Caco-2 (cell line): ENCODE results near the gene NTMT1. TPM values are rescaled to one million over a fixed set of nuclear protein-coding genes. Genes with fewer than 3 reads are reported as not detected.
A peak's percentile ranks its signal among the peaks of the same experiment; 100 is the strongest.

Experiments used
- BruUV-seq: library from RNA; stranded (reverse); fragments of 400-500 nt; replicated peaks from 2 replicates; lab custom pipeline; 2021; lab: Mats Ljungman, UMichigan
- CTCF ChIA-PET: fragments of 300-600 bp; sonication (Branson Sonifier 250); formaldehyde crosslinking; loops from one replicate; lab custom pipeline; 2022; ENCODE audit warnings: antibody characterized with exemption; lab: Charles Lee
- POLR2A ChIA-PET: fragments of 300-600 bp; sonication (Branson Sonifier 250); formaldehyde crosslinking; loops from one replicate; lab custom pipeline; 2022; ENCODE audit warnings: antibody characterized with exemption; lab: Charles Lee
- DNase-seq, 2 experiments: peaks; one replicate each; pipeline versions ENCODE4 v3.0.0 to v3.0.0-alpha.2; 2020 to 2022
- H3K27me3 ChIP-seq: replicated peaks from 2 replicates; pipeline ENCODE4 v1.6.0; 2011; ENCODE audit warnings: low read length; ENCODE audit not compliant: control insufficient read depth, insufficient read depth
- H3K36me3 ChIP-seq: 2 replicates; pipeline ENCODE4 v1.5.1; 2011; ENCODE audit warnings: low read length; ENCODE audit not compliant: control insufficient read depth, insufficient read depth
- H3K4me1 ChIP-seq: fragments of 250-450 bp; sonication (Bioruptor Pico); 2 replicates; pipeline ENCODE4 v1.5.1; 2020; ENCODE audit warnings: mild to moderate bottlenecking
- H3K4me3 ChIP-seq: 2 replicates; pipeline ENCODE4 v1.5.1; 2011; ENCODE audit warnings: low read depth, mild to moderate bottlenecking, control low read depth, low read length
- H3K9me3 ChIP-seq: fragments of 250-450 bp; sonication (Bioruptor Pico); 2 replicates; pipeline ENCODE4 v1.5.1; 2020; ENCODE audit warnings: mild to moderate bottlenecking, moderate library complexity
- H3K27ac Mint-ChIP-seq: one replicate; pipeline ENCODE4 v1.8.0; 2022; ENCODE audit warnings: mixed read lengths; ENCODE audit not compliant: unreplicated experiment
- H3K27me3 Mint-ChIP-seq: one replicate; pipeline ENCODE4 v1.8.0; 2022; ENCODE audit warnings: mixed read lengths; ENCODE audit not compliant: insufficient read depth, unreplicated experiment
- H3K36me3 Mint-ChIP-seq: one replicate; pipeline ENCODE4 v1.8.0; 2022; ENCODE audit warnings: mild to moderate bottlenecking, mixed read lengths; ENCODE audit not compliant: insufficient read depth, unreplicated experiment
- H3K4me1 Mint-ChIP-seq: one replicate; pipeline ENCODE4 v1.8.0; 2022; ENCODE audit warnings: low read depth, mixed read lengths; ENCODE audit not compliant: unreplicated experiment
- H3K4me3 Mint-ChIP-seq: one replicate; pipeline ENCODE4 v1.8.0; 2022; ENCODE audit warnings: mild to moderate bottlenecking, moderate library complexity, mixed read lengths; ENCODE audit not compliant: unreplicated experiment
- H3K9me3 Mint-ChIP-seq: one replicate; pipeline ENCODE4 v1.8.0; 2022; ENCODE audit warnings: mixed read lengths; ENCODE audit not compliant: unreplicated experiment
- CTCF ChIP-seq, 2 experiments: fragments of 200-600 bp in 1 of 2; IDR thresholded peaks; 1 replicate in 1 of 2; 2 replicates in 1 of 2; pipeline versions ENCODE4 v1.5.1 to v1.8.0; 2011 to 2022; ENCODE audit warnings: antibody characterized with exemption in 1 of 2, control low read depth in 1 of 2, inconsistent platforms in 1 of 2, low read depth in 1 of 2, low read length in 1 of 2, mild to moderate bottlenecking in 1 of 2, moderate library complexity in 1 of 2; ENCODE audit not compliant: insufficient read depth in 1 of 2, severe bottlenecking in 1 of 2, unreplicated experiment in 1 of 2
- intact Hi-C: fragments of 100-400 bp; cut with micrococcal nuclease; formaldehyde crosslinking; loops from one replicate; pipeline ENCODE4 v1.10.0; 2022; ENCODE audit not compliant: unreplicated experiment
- total RNA-seq: library from RNA; stranded (reverse); gene quantifications from 2 replicates; pipeline ENCODE4 v1.2.3, GENCODE V29; 2022

The NTMT1 gene
- total RNA-seq, 1 experiment from 2014 or later: 44.1 TPM

DNA sequence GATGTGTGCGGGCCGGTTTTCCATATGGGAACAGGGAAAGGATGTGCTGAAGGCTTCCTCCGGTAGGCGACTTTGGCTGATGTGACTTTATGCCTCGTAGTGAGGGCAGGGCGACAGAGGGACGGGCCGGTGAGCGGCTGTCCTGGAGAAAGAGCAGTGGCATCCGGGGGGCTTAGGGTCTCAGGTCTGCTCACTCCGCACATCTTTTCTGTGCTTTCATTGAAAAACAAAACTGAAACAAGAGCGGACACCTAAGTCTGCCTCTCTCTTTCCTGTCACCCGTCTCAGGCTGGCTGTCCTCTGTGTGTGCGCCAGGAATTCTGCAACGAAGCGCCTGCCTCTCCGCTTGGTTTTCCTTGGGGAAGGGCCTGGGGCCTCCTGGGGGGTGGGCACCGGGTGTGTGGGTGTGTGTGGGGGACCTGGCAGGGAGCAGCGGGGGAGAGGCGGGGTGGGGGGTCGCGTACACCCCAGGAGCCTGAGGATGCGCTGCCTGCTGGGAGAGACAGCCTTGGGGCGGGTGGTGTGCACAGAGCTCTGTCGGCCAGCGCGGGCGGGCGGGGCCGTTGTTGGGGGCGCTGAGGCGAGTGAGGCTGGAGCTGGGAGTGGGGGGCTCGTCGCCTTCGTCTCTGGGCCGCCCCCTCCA, 38.9 kb downstream of the NTMT1 start:
- Histone ChIP-seq H3K4me3 (peak overlapping the region; percentile 34), H3K27me3 (no peaks in the 10 kb centered on the region; the same call in 1 of the 2 replicates), H3K9me3 (no peaks in the 10 kb centered on the region), H3K36me3 (no peaks in the 10 kb centered on the region), H3K4me1 (no peaks in the 10 kb centered on the region)
- intact Hi-C loops: no loop called here
- H3K9me3 Mint-ChIP-seq: no peaks in the 10 kb centered on the region
- peak overlapping the region; percentile 66 for H3K4me3 Mint-ChIP-seq
- POLR2A ChIA-PET: no interaction called here
- no peak overlapping the region for H3K27ac Mint-ChIP-seq
- H3K36me3 Mint-ChIP-seq: no peaks in the 10 kb centered on the region
- BruUV-seq: no TSS peak
- H3K4me1 Mint-ChIP-seq: no peaks in the 10 kb centered on the region
- CTCF ChIA-PET: no interaction called here
- no peak for DNase-seq
- no peak for TF ChIP-seq CTCF (IDR thresholded peaks at IDR 0.05; ENCODE audit: insufficient read depth in 1 of 2, low read depth in 1 of 2, low read length in 1 of 2, severe bottlenecking in 1 of 2, unreplicated experiment in 1 of 2)
- peaks cover 10% of the 10 kb centered on the region for H3K27me3 Mint-ChIP-seq

GRCh38 chr9:129665389-129665775, 39.4 kb downstream of the NTMT1 start, which contains the start of gene PRRX2:
PRRX2 (plus strand) TSS chr9:129665647; CDS start chr9:129665868, 221 bp downstream.
- Histone ChIP-seq H3K36me3 (no peaks in the 10 kb centered on the region), H3K4me3 (peak within 1 kb of the TSS; percentile 34), H3K4me1 (no peaks in the 10 kb centered on the region), H3K9me3 (no peaks in the 10 kb centered on the region), H3K27me3 (no peaks in the 10 kb centered on the region; the same call in 1 of the 2 replicates)
- Mint-ChIP-seq H3K27ac (no peak within 1 kb of the TSS), H3K9me3 (no peaks in the 10 kb centered on the region), H3K4me3 (peak within 1 kb of the TSS; percentile 66), H3K27me3 (peaks cover 10% of the 10 kb centered on the region), H3K36me3 (no peaks in the 10 kb centered on the region), H3K4me1 (no peaks in the 10 kb centered on the region)
- TF ChIP-seq CTCF (IDR thresholded peaks at IDR 0.05; ENCODE audit: insufficient read depth in 1 of 2, low read depth in 1 of 2, low read length in 1 of 2, severe bottlenecking in 1 of 2, unreplicated experiment in 1 of 2): no peak
- POLR2A ChIA-PET: no interaction called here
- BruUV-seq: no TSS peak
- CTCF ChIA-PET: interaction anchor here (0.7 kb wide), 1 partner anchor 125 kb away, joined by 3 read pairs; no protein-coding TSS in a partner anchor
- peak in 1 of 2 experiments; percentile 35 for DNase-seq
- intact Hi-C loops: no loop called here

DNA sequence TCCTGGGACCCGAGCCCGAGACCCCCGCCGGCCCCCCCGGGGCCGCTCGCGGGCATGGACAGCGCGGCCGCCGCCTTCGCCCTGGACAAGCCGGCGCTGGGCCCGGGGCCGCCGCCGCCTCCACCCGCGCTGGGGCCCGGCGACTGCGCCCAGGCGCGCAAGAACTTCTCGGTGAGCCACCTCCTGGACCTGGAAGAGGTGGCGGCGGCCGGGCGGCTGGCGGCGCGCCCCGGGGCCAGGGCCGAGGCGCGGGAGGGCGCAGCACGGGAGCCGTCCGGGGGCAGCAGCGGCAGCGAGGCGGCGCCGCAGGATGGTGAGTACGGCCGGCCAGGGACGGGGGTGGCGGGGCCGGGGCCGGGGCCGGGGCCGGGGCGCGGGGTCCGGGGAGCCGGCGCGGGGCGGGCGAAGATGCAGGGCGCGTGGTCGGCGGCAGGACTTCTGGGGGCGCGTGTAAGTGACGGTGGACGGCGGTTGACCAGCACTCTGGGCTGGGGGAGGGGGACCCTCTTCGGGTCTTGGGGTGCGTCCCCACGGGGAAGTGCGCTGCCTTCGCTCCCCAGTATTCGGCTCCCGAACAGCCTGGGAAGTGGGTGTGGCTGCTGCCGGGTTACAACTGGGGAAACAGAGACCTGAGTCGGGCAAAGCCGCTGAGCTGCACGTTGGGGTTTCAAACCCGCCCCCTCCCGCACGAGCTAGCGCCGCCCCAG, 40.0 kb downstream of the NTMT1 start:
- POLR2A ChIA-PET: no interaction called here
- Histone ChIP-seq H3K36me3 (no peaks in the 10 kb centered on the region), H3K4me3 (peak overlapping the region; percentile 34), H3K9me3 (no peaks in the 10 kb centered on the region), H3K4me1 (no peaks in the 10 kb centered on the region), H3K27me3 (no peaks in the 10 kb centered on the region; the same call in 1 of the 2 replicates)
- no peak for TF ChIP-seq CTCF (IDR thresholded peaks at IDR 0.05; ENCODE audit: insufficient read depth in 1 of 2, low read depth in 1 of 2, low read length in 1 of 2, severe bottlenecking in 1 of 2, unreplicated experiment in 1 of 2)
- no peaks in the 10 kb centered on the region for H3K36me3 Mint-ChIP-seq
- H3K4me3 Mint-ChIP-seq: peak overlapping the region; percentile 66
- H3K9me3 Mint-ChIP-seq: no peaks in the 10 kb centered on the region
- peaks cover 10% of the 10 kb centered on the region for H3K27me3 Mint-ChIP-seq
- BruUV-seq: no TSS peak
- intact Hi-C loops: no loop called here
- no peak for DNase-seq
- no peak overlapping the region for H3K27ac Mint-ChIP-seq
- CTCF ChIA-PET: interaction anchor here (0.7 kb wide), 1 partner anchor 124 kb away, joined by 3 read pairs; no protein-coding TSS in a partner anchor
- no peaks in the 10 kb centered on the region for H3K4me1 Mint-ChIP-seq
